ENCODE results near the gene OR5L2. TPM values are rescaled to one million over a fixed set of nuclear protein-coding genes. Genes with fewer than 3 reads are reported as not detected.

The OR5L2 gene
- total RNA-seq = not detected in 2 replicates

- DNase-seq (no peak), ATAC-seq (ENCODE audit: low read depth) (no peak)
- POLR2A ChIA-PET = no interaction called here
- TF ChIP-seq, protein P1, sequence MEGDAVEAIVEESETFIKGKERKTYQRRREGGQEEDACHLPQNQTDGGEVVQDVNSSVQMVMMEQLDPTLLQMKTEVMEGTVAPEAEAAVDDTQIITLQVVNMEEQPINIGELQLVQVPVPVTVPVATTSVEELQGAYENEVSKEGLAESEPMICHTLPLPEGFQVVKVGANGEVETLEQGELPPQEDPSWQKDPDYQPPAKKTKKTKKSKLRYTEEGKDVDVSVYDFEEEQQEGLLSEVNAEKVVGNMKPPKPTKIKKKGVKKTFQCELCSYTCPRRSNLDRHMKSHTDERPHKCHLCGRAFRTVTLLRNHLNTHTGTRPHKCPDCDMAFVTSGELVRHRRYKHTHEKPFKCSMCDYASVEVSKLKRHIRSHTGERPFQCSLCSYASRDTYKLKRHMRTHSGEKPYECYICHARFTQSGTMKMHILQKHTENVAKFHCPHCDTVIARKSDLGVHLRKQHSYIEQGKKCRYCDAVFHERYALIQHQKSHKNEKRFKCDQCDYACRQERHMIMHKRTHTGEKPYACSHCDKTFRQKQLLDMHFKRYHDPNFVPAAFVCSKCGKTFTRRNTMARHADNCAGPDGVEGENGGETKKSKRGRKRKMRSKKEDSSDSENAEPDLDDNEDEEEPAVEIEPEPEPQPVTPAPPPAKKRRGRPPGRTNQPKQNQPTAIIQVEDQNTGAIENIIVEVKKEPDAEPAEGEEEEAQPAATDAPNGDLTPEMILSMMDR (IDR thresholded peaks at IDR 0.05) = no peak
- intact Hi-C loops (cut with micrococcal nuclease) = no loop called here
- Mint-ChIP-seq H3K27me3 (no peaks in the 10 kb centered on the region), H3K27ac (no peak within 1 kb of the TSS), H3K4me3 (no peak within 1 kb of the TSS), H3K4me1 (no peaks in the 10 kb centered on the region), H3K9me3 (peaks cover 5% of the 10 kb centered on the region), H3K36me3 (ENCODE audit: low read depth) (no peaks in the 10 kb centered on the region)
- CTCF ChIA-PET = no interaction called here
These were observed at the start of gene OR5L2 for GRCh38 chr11:55826919-55827318. OR5L2 (plus strand) TSS chr11:55827219; CDS start chr11:55827219, 0 bp downstream.

DNA sequence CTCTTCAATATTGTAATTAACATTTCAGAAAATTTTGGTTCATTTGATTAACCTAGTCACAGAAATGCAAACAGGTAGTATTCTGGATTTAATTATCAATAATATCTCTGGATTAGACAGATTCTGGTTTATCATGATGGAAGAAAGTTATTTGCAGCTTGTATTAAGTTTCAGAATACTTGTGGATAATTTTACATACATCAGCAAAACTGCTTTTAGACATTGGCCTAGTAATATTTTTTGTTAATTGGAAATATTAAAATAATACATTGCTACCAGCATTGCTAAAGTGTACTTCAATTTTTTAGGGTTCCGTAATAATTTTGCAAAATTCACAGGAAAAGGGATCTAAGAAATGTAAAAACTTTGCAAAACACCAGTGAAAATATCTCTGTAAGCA lies 35.4 kb upstream of the OR5L2 start:
- Mint-ChIP-seq H3K27me3 (no peaks in the 10 kb centered on the region), H3K36me3 (ENCODE audit: low read depth) (no peaks in the 10 kb centered on the region), H3K4me1 (no peaks in the 10 kb centered on the region), H3K4me3 (no peak overlapping the region), H3K27ac (no peak overlapping the region), H3K9me3 (peaks cover 10% of the 10 kb centered on the region)
- TF ChIP-seq, protein P1 (IDR thresholded peaks at IDR 0.05) = no peak
- DNase-seq = no peak
- no peak for ATAC-seq (ENCODE audit: low read depth)
- ChIA-PET CTCF (no interaction called here), POLR2A (no interaction called here)
- intact Hi-C loops (cut with micrococcal nuclease) = no loop called here

- Mint-ChIP-seq H3K36me3 (ENCODE audit: low read depth) (no peaks in the 10 kb centered on the region), H3K4me1 (no peaks in the 10 kb centered on the region), H3K4me3 (no peak overlapping the region), H3K27ac (no peak overlapping the region), H3K9me3 (peaks cover 6% of the 10 kb centered on the region), H3K27me3 (no peaks in the 10 kb centered on the region)
- CTCF ChIA-PET = no interaction called here
- DNase-seq (no peak), ATAC-seq (ENCODE audit: low read depth) (no peak)
- intact Hi-C loops (cut with micrococcal nuclease) = no loop called here
- POLR2A ChIA-PET = no interaction called here
- TF ChIP-seq, protein P1 (IDR thresholded peaks at IDR 0.05) = no peak
These were observed 33.7 kb upstream of the OR5L2 start for GRCh38 chr11:55793321-55793720.

DNA sequence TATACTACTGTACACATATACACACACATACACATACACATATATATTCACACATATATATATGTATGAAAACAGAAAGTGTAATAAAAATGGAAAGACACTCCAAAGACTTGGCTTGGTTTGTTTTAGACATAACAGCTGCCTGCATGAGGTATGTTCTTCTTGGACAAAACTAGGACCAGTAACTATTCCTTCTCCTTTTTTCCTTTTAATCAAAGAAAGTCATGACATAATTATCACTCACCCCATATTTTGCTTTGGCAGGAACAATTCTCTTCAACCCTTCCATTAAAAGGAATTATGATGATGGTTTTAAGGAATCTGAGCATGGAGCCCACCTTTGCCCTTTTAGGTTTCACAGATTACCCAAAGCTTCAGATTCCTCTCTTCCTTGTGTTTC lies 31.8 kb upstream of the OR5L2 start, which contains the start of gene OR5D14:
TSS of gene OR5D14 (plus strand) at position 301 of the 400 bp plus-strand sequence. CDS start at position 301, 0 bp downstream.
- ChIA-PET CTCF (no interaction called here), POLR2A (no interaction called here)
- peaks cover 9% of the 10 kb centered on the region for H3K9me3 Mint-ChIP-seq
- intact Hi-C loops (cut with micrococcal nuclease) = no loop called here
- no peaks in the 10 kb centered on the region for H3K4me1 Mint-ChIP-seq
- no peak within 1 kb of the TSS for H3K4me3 Mint-ChIP-seq
- TF ChIP-seq, protein P1 (IDR thresholded peaks at IDR 0.05) = no peak
- no peaks in the 10 kb centered on the region for H3K36me3 Mint-ChIP-seq (ENCODE audit: low read depth)
- no peaks in the 10 kb centered on the region for H3K27me3 Mint-ChIP-seq
- DNase-seq (no peak), ATAC-seq (ENCODE audit: low read depth) (no peak)
- no peak within 1 kb of the TSS for H3K27ac Mint-ChIP-seq

- no peak overlapping the region for H3K4me3 Mint-ChIP-seq
- no peaks in the 10 kb centered on the region for H3K36me3 Mint-ChIP-seq (ENCODE audit: low read depth)
- no peak overlapping the region for H3K27ac Mint-ChIP-seq
- ATAC-seq (ENCODE audit: low read depth) (no peak), DNase-seq (no peak)
- H3K4me1 Mint-ChIP-seq = no peaks in the 10 kb centered on the region
- no peaks in the 10 kb centered on the region for H3K27me3 Mint-ChIP-seq
- peaks cover 26% of the 10 kb centered on the region for H3K9me3 Mint-ChIP-seq
- intact Hi-C loops (cut with micrococcal nuclease) = no loop called here
- ChIA-PET CTCF (no interaction called here), POLR2A (no interaction called here)
- TF ChIP-seq, protein P1 (IDR thresholded peaks at IDR 0.05) = no peak
These were observed 20.8 kb upstream of the OR5L2 start for GRCh38 chr11:55806248-55806647.
